ENCODE results near the gene LRG1. TPM values are rescaled to one million over a fixed set of nuclear protein-coding genes. Genes with fewer than 3 reads are reported as not detected.
A peak's percentile ranks its signal among the peaks of the same experiment; 100 is the strongest.

Gene LRG1
- total RNA-seq, 1 donor from 2014 or later, result 0.35 TPM

- TF ChIP-seq CTCF (conservative IDR thresholded peaks at IDR 0.05; ENCODE audit: low read depth, low read length), result no peak
- no peak overlapping the region for H3K4me3 ChIP-seq (ENCODE audit: low read depth, low read length)
- DNase-seq (ENCODE audit: low read depth), result no peak
Observed at GRCh38 chr19:4519172-4519496, 20.7 kb downstream of the LRG1 start.

- DNase-seq (ENCODE audit: low read depth), result no peak
- H3K4me3 ChIP-seq (ENCODE audit: low read depth, low read length), result peak within 1 kb of the TSS; percentile 19
Observed at GRCh38 chr19:4518345-4519171, 21.3 kb downstream of the LRG1 start, which contains the start of gene PLIN4. TSS of gene PLIN4 (minus strand) at chr19:4518486. CDS start at chr19:4518272, 214 bp downstream.

GRCh38 chr19:4517451-4518057 lies 22.3 kb downstream of the LRG1 start:
- DNase-seq (ENCODE audit: low read depth), result no peak
- no peak overlapping the region for H3K4me3 ChIP-seq (ENCODE audit: low read depth, low read length)
- TF ChIP-seq CTCF (conservative IDR thresholded peaks at IDR 0.05; ENCODE audit: low read depth, low read length), result no peak

More at GRCh38 chr19:4518345-4519171, 21.3 kb downstream of the LRG1 start, which contains the start of gene PLIN4:
- no peak for TF ChIP-seq CTCF (conservative IDR thresholded peaks at IDR 0.05; ENCODE audit: low read depth, low read length)

- DNase-seq (ENCODE audit: low read depth), result no peak
- H3K4me3 ChIP-seq (ENCODE audit: low read depth, low read length), result no peak overlapping the region
- no peak for TF ChIP-seq CTCF (conservative IDR thresholded peaks at IDR 0.05; ENCODE audit: low read depth, low read length)
Observed at GRCh38 chr19:4516939-4517300, 22.9 kb downstream of the LRG1 start.

GRCh38 chr19:4516199-4516938 lies 23.5 kb downstream of the LRG1 start:
- no peak for DNase-seq (ENCODE audit: low read depth)
- no peak for TF ChIP-seq CTCF (conservative IDR thresholded peaks at IDR 0.05; ENCODE audit: low read depth, low read length)

GRCh38 chr19:4515732-4516131 lies 24.1 kb downstream of the LRG1 start:
- H3K4me3 ChIP-seq (ENCODE audit: low read depth, low read length), result no peak overlapping the region
- no peak for TF ChIP-seq CTCF (conservative IDR thresholded peaks at IDR 0.05; ENCODE audit: low read depth, low read length)
- DNase-seq (ENCODE audit: low read depth), result no peak

More at GRCh38 chr19:4516199-4516938, 23.5 kb downstream of the LRG1 start:
- H3K4me3 ChIP-seq (ENCODE audit: low read depth, low read length), result no peak overlapping the region
